ENCODE measurements around the gene PAFAH1B1.
"Not testable (repeated sequence)": the region's sequence is repeated elsewhere in the genome, so short reads cannot be mapped to it uniquely, and the experiment has no call there.

The PAFAH1B1 gene

GRCh38 chr17:2621951-2622405 lies 28.5 kb downstream of the PAFAH1B1 start:
- H3K9ac ChIP-seq (ENCODE audit: low read length); H3K4me3 ChIP-seq (ENCODE audit: low read length); H3K4me1 ChIP-seq (ENCODE audit: control insufficient read depth, insufficient read depth, low read length); H3K36me3 ChIP-seq (ENCODE audit: control insufficient read depth, insufficient read depth, low read length, severe bottlenecking); H3K9me3 ChIP-seq (ENCODE audit: control insufficient read depth, low read length); DNase-seq (ENCODE audit: low read depth); H3K27me3 ChIP-seq (replicated peaks; ENCODE audit: control insufficient read depth, insufficient read depth, low read length): not testable (repeated sequence)

DNA sequence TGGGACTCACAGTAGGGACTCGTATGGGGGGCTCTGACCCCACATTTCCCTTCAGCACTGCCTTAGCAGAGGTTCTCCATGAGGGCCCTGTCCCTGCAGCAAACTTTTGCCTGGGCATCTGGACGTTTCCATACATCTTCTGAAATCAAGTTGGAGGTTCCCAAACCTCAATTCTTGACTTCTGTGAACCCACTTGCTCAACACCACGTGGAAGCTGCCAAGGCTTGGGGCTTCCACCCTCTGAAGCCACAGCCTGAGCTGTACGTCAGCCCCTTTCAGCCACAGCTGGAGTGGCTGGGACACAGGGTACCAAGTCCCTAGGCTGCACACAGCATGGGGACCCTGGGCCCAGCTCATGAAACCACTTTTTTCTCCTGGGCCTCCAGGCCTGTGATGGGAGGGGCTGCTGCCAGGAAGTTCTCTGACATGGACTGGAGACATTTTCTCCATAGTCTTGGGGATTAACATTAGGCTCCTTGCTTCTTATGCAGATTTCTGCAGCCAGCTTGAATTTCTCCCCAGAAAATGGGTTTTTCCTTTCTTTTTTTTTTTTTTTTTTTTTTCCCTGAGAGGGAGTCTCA lies 29.4 kb downstream of the PAFAH1B1 start:
- not testable (repeated sequence) for H3K9ac ChIP-seq (ENCODE audit: low read length); H3K4me1 ChIP-seq (ENCODE audit: control insufficient read depth, insufficient read depth, low read length); DNase-seq (ENCODE audit: low read depth); H3K27me3 ChIP-seq (replicated peaks; ENCODE audit: control insufficient read depth, insufficient read depth, low read length); H3K9me3 ChIP-seq (ENCODE audit: control insufficient read depth, low read length); H3K36me3 ChIP-seq (ENCODE audit: control insufficient read depth, insufficient read depth, low read length, severe bottlenecking); H3K4me3 ChIP-seq (ENCODE audit: low read length)

GRCh38 chr17:2624292-2624731 lies 30.9 kb downstream of the PAFAH1B1 start:
- Histone ChIP-seq H3K4me3 (ENCODE audit: low read length) (no peak overlapping the region), H3K36me3 (ENCODE audit: control insufficient read depth, insufficient read depth, low read length, severe bottlenecking) (no peaks in the 10 kb centered on the region), H3K9me3 (ENCODE audit: control insufficient read depth, low read length) (no peaks in the 10 kb centered on the region), H3K4me1 (ENCODE audit: control insufficient read depth, insufficient read depth, low read length) (peaks cover 8% of the 10 kb centered on the region), H3K9ac (ENCODE audit: low read length) (no peak overlapping the region), H3K27me3 (replicated peaks; ENCODE audit: control insufficient read depth, insufficient read depth, low read length) (no peaks in the 10 kb centered on the region)
- no peak for DNase-seq (ENCODE audit: low read depth)

- H3K9ac ChIP-seq (ENCODE audit: low read length); H3K27me3 ChIP-seq (replicated peaks; ENCODE audit: control insufficient read depth, insufficient read depth, low read length); DNase-seq (ENCODE audit: low read depth); H3K9me3 ChIP-seq (ENCODE audit: control insufficient read depth, low read length); H3K4me3 ChIP-seq (ENCODE audit: low read length); H3K36me3 ChIP-seq (ENCODE audit: control insufficient read depth, insufficient read depth, low read length, severe bottlenecking): not testable (repeated sequence)
- peaks cover 15% of the 10 kb centered on the region for H3K4me1 ChIP-seq (ENCODE audit: control insufficient read depth, insufficient read depth, low read length)
These were observed 33.3 kb downstream of the PAFAH1B1 start for GRCh38 chr17:2626626-2627219.

- not testable (repeated sequence) for H3K36me3 ChIP-seq (ENCODE audit: control insufficient read depth, insufficient read depth, low read length, severe bottlenecking); H3K4me3 ChIP-seq (ENCODE audit: low read length); H3K27me3 ChIP-seq (replicated peaks; ENCODE audit: control insufficient read depth, insufficient read depth, low read length); DNase-seq (ENCODE audit: low read depth); H3K9ac ChIP-seq (ENCODE audit: low read length); H3K9me3 ChIP-seq (ENCODE audit: control insufficient read depth, low read length)
- peaks cover 12% of the 10 kb centered on the region for H3K4me1 ChIP-seq (ENCODE audit: control insufficient read depth, insufficient read depth, low read length)
These were observed 35.5 kb downstream of the PAFAH1B1 start for GRCh38 chr17:2628922-2629321.

DNA sequence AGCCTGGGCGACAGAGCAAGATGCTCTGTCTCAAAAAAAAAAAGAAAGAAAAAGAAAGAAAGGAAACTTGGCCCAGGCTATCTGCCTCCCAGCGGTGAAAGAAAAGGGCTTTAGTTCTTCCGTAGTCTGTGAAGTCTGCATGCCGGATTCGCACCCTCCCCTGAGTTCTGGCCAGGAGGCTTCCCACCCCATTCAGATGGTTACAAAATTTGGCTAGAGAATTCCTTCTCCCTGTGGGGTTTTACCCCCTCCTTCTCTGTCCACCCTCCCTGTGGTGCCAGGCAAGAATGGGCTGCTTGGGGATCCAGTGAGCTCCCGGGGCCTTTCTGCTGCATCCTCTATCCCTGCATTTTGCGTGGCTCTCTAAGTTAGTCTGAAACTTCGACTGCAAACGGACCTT lies 37.8 kb downstream of the PAFAH1B1 start:
- H3K4me3 ChIP-seq (ENCODE audit: low read length) = no peak overlapping the region
- no peak for DNase-seq (ENCODE audit: low read depth)
- no peaks in the 10 kb centered on the region for H3K9me3 ChIP-seq (ENCODE audit: control insufficient read depth, low read length)
- H3K36me3 ChIP-seq (ENCODE audit: control insufficient read depth, insufficient read depth, low read length, severe bottlenecking) = no peaks in the 10 kb centered on the region
- H3K27me3 ChIP-seq (replicated peaks; ENCODE audit: control insufficient read depth, insufficient read depth, low read length) = no peaks in the 10 kb centered on the region
- H3K9ac ChIP-seq (ENCODE audit: low read length) = no peak overlapping the region
- peaks cover 15% of the 10 kb centered on the region for H3K4me1 ChIP-seq (ENCODE audit: control insufficient read depth, insufficient read depth, low read length)

GRCh38 chr17:2634361-2634960 lies 41.0 kb downstream of the PAFAH1B1 start:
- H3K4me3 ChIP-seq (ENCODE audit: low read length) = no peak overlapping the region
- no peaks in the 10 kb centered on the region for H3K9me3 ChIP-seq (ENCODE audit: control insufficient read depth, low read length)
- no peak overlapping the region for H3K9ac ChIP-seq (ENCODE audit: low read length)
- DNase-seq (ENCODE audit: low read depth) = no peak
- peaks cover 17% of the 10 kb centered on the region for H3K4me1 ChIP-seq (ENCODE audit: control insufficient read depth, insufficient read depth, low read length)
- peaks cover 19% of the 10 kb centered on the region for H3K36me3 ChIP-seq (ENCODE audit: control insufficient read depth, insufficient read depth, low read length, severe bottlenecking)
- no peaks in the 10 kb centered on the region for H3K27me3 ChIP-seq (replicated peaks; ENCODE audit: control insufficient read depth, insufficient read depth, low read length)

GRCh38 chr17:2635241-2635640 lies 41.8 kb downstream of the PAFAH1B1 start:
- H3K4me3 ChIP-seq (ENCODE audit: low read length) = no peak overlapping the region
- no peaks in the 10 kb centered on the region for H3K9me3 ChIP-seq (ENCODE audit: control insufficient read depth, low read length)
- no peak for DNase-seq (ENCODE audit: low read depth)
- peaks cover 27% of the 10 kb centered on the region for H3K36me3 ChIP-seq (ENCODE audit: control insufficient read depth, insufficient read depth, low read length, severe bottlenecking)
- H3K27me3 ChIP-seq (replicated peaks; ENCODE audit: control insufficient read depth, insufficient read depth, low read length) = no peaks in the 10 kb centered on the region
- H3K9ac ChIP-seq (ENCODE audit: low read length) = no peak overlapping the region
- H3K4me1 ChIP-seq (ENCODE audit: control insufficient read depth, insufficient read depth, low read length) = peaks cover 17% of the 10 kb centered on the region

- no peaks in the 10 kb centered on the region for H3K9me3 ChIP-seq (ENCODE audit: control insufficient read depth, low read length)
- H3K4me3 ChIP-seq (ENCODE audit: low read length) = no peak overlapping the region
- H3K9ac ChIP-seq (ENCODE audit: low read length) = no peak overlapping the region
- peak; percentile 12 for DNase-seq (ENCODE audit: low read depth)
- no peaks in the 10 kb centered on the region for H3K27me3 ChIP-seq (replicated peaks; ENCODE audit: control insufficient read depth, insufficient read depth, low read length)
- H3K36me3 ChIP-seq (ENCODE audit: control insufficient read depth, insufficient read depth, low read length, severe bottlenecking) = peaks cover 31% of the 10 kb centered on the region
- H3K4me1 ChIP-seq (ENCODE audit: control insufficient read depth, insufficient read depth, low read length) = peaks cover 17% of the 10 kb centered on the region
These were observed 42.2 kb downstream of the PAFAH1B1 start for GRCh38 chr17:2635675-2636074.

GRCh38 chr17:2636169-2636930 lies 42.9 kb downstream of the PAFAH1B1 start:
- Histone ChIP-seq H3K9ac (ENCODE audit: low read length) (no peak overlapping the region), H3K36me3 (ENCODE audit: control insufficient read depth, insufficient read depth, low read length, severe bottlenecking) (peaks cover 38% of the 10 kb centered on the region), H3K4me1 (ENCODE audit: control insufficient read depth, insufficient read depth, low read length) (peaks cover 13% of the 10 kb centered on the region)

DNA sequence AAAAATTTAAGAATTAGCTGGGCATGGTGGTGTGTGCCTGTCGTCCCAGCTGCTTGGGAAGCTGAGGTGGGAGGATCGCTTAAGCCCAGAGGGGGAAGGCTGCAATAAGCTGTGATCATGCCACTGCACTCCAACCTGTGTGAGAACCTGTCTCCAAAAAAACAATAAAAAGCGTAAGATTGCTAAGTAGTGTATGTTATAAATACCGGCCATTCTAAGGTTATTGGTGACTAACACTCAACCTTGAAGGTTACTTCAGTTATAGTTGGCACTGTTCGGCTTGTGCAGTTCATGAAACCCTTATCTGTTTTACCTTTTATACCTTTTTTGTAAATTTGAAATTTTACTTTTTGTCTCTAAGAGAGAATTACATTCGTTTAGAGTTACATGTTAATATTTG lies 44.0 kb downstream of the PAFAH1B1 start:
- H3K9me3 ChIP-seq (ENCODE audit: control insufficient read depth, low read length) = no peaks in the 10 kb centered on the region
- H3K4me1 ChIP-seq (ENCODE audit: control insufficient read depth, insufficient read depth, low read length) = peaks cover 10% of the 10 kb centered on the region
- H3K4me3 ChIP-seq (ENCODE audit: low read length) = no peak overlapping the region
- no peak for DNase-seq (ENCODE audit: low read depth)
- no peak overlapping the region for H3K9ac ChIP-seq (ENCODE audit: low read length)
- H3K36me3 ChIP-seq (ENCODE audit: control insufficient read depth, insufficient read depth, low read length, severe bottlenecking) = peaks cover 49% of the 10 kb centered on the region
- no peaks in the 10 kb centered on the region for H3K27me3 ChIP-seq (replicated peaks; ENCODE audit: control insufficient read depth, insufficient read depth, low read length)

More at GRCh38 chr17:2636169-2636930, 42.9 kb downstream of the PAFAH1B1 start:
- Histone ChIP-seq H3K4me3 (ENCODE audit: low read length) (no peak overlapping the region), H3K27me3 (replicated peaks; ENCODE audit: control insufficient read depth, insufficient read depth, low read length) (no peaks in the 10 kb centered on the region), H3K9me3 (ENCODE audit: control insufficient read depth, low read length) (no peaks in the 10 kb centered on the region)
- DNase-seq (ENCODE audit: low read depth) = no peak

Measured in adipocyte (in vitro differentiated cells).